GM21360 (cell line): ENCODE data around the gene TMPRSS11D.

Source experiments
- ATAC-seq: cut with Tn5 transposase; IDR thresholded peaks from one replicate; pipeline ENCODE4 v1.9.1; 2021; ENCODE audit warnings: mild to moderate bottlenecking, moderate library complexity; ENCODE audit not compliant: unreplicated experiment

The TMPRSS11D gene

DNA sequence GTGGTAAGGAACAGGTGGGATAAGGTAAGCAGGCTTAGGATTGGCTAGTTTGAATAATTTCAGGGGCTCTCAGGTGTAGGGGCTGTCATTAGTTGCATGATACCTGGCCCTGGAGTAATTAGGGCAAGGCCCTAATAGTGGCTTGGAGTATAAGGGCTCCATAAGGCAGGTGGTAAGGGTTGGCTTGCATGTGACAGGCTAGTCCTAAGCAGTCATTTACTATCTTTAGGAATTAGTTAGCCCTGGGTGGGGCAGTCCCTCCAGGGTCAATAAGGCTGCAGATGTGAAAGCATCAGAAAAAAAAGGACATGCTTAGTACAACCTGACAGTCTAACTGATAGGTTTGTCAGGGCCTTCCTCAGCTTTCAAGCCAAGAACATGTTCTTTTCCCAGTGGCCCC lies 7.8 kb upstream of the TMPRSS11D start:
- no peak for ATAC-seq

DNA sequence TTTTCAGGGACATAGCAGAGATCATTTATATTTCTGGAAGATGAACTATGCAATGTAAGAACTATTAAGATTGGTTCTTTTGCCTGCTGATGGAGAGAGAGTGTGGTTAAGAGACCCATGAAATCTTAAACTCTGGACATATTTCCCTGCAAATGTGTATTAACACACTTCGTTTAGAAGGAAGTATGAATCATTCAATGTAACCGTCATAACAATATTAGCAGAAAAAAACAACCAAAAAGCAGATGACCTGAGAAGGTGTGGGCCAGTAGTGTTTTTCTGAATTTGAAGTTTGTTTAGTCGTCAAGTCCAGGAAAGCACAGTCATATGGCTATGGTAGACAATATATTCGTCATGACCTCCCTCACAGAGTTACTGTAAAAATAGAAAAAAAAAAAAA lies 2.5 kb upstream of the TMPRSS11D start:
- no peak for ATAC-seq

DNA sequence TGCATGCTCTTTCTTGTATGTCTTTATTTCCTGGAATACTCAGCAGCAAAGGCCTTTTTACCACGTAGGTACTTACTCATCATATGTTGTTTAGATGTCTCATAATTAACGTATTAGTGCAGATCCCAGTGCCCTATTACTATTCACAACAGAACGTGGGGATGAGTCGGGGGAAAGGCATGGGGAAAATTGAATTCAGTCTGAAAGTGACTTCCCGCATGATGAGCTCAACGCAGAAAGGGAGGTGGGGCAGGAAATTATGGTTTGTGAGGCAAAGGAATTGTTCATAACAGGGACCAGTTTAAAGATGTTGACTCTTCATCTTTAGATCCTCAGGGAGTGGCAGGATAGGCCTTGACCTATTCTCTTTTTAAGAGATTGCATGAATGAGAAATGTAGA lies 2.0 kb upstream of the TMPRSS11D start:
- no peak for ATAC-seq

DNA sequence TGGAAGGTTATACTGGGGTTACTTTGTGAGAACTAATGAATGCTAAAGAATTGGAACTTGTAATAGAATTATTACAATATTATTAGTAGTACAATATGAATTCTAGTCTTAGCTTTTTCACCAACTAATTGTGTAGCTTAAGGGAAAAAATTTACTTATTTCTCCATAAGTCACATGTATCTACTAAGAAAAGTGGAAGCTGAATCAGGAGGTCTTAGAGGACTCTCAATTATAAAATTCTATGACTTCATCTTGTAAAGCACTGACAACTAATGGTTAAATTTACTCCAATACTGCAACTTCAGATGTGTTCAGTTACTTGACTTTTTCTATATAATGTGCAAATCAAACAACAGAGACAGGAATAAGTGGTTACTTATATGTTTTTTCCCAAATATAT lies 899 bp upstream of the TMPRSS11D start:
- no peak for ATAC-seq

DNA sequence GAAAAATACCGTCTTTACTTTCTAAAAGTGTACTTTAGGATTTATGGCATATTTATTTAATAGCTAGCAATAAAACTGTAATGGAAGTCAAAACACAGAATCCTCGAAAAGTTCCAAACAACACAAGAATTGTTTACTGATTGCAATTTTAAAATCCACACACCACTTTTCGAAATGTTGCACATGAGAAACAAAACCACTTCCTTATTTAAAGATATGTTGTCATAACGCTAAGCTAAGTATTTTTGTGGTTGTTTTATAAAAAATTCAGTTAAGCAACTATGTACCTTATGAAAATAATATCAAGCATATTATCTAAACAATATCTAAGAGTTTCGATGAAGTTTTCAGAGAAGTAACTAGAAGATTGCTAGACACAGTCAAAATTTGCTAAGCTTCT lies 344 bp downstream of the TMPRSS11D start:
- ATAC-seq: no peak

DNA sequence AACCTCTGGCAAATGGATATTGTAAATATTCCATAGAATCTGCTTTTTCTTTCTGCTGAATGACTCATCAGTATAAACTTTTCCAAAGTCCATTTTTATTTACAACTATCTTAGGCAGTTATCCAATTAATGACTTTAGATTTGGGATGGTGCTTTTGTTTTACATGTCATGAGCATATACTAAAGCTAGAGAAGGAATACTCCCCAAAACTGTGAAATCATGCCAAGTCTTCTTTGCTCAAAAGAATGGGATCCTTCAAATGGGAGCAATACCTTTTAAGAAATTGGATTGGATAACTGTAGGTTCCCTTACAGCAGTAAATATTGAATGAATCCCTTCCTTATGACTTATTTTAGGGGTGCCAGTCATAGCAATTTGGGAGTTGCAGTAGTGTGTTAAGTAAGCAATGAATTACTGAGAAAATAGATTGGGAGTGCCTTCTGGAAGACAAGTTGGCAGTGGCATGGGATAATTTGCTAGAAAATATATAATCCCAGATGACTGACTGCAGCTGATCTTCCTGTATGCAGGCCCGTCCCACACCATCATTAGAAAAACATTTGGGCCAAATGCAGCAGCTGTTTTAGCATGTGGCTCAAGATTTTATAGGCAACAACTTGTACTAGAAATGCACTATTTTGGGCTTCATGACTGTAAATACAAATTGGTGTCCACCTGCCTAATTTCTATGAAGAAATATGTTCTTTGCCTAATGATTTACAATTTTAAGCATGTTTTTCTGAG lies 2.8 kb downstream of the TMPRSS11D start:
- no peak for ATAC-seq

DNA sequence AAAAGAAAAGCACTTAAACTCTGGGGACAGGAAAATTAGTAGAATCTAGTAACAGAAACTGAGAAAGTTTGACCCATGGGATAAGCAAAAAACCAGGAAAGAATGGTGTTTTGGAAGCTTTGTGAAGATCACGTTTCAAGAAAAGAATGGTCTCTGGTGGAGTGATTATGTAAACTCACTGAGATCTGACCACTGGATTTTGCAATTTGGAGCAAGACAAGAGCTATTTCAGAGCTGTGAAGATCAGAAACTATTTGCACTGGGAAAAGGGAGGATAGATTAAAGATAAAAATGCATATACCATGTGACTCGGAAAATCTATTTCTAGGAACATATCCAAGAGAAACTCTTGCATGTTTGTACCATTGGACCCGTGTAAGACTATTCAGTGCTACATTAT lies 4.3 kb downstream of the TMPRSS11D start:
- ATAC-seq: no peak

DNA sequence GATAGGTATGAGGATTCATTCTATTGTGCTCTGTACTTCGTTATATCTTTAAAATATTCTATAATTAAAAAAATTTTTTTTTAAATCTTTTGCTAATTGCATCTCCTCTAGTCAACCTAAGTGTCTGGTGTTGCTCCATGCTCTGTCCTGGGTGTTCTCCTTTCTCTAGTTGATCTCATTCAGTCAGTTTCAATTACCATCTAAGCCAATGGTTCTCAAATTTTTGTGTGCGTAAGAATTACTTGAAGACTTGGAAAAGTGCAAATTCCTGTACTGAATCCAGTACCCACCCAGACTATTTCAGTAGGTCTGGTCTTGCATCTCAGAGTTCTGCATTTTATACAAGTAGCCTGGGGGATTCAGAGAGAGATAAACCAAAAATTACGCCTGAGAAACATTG lies 6.7 kb downstream of the TMPRSS11D start:
- no peak for ATAC-seq

DNA sequence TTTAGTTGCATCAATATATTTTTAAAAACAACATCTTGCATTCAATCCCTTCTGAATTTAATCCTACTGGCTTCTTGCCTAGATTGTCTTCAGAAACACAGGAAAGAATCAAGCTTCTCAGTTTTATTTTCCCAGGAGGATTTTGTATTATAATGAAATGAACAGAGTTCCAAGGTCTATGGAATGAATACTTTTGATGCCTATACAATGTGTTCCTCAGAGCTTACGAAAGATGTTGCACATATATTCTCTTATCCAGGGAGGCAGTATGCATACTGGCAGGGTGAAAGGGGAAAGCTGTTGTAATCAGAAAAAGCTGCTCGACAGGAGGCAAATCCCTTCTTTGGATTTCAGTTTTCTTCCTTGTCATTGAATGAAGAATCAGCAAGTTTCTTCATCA lies 8.8 kb downstream of the TMPRSS11D start:
- no peak for ATAC-seq

DNA sequence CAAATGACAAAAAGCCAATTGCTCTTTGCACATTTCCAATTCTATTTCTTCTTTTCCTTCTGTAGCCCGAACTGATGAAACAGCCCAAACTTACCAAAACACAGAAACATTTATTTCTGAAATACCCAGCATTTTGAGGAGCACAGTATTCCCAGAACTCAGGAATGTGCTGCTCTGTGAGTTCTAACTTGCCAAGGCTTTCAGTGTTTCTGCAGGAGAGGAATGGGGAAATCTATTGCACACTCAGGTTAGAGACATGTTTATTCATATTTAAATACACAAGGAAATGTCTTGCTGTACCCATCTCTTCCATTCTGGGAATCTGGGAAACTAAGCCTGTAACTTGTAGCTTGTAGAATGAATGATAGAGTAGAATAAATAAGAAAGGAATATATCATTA lies 10.7 kb downstream of the TMPRSS11D start:
- no peak for ATAC-seq

DNA sequence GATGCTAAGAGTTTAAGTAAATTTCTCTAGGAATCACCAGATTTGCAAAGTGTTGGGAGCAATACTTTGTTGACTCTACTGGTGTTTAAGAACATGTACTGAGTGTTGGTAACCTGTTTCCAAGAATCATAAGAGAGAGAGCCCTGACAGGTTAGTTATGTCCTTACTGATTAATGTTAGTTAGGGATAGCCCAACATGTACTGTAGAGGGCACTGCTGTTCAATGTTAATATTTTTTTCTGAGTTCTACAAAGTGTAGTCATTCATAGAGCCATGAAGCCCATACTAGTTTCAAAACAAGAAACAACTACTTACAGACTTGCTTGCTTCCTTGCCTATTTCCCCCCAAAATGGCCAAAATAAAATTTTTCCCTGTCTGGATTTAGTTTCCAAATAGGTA lies 11.9 kb downstream of the TMPRSS11D start:
- peak; percentile 98 for ATAC-seq

DNA sequence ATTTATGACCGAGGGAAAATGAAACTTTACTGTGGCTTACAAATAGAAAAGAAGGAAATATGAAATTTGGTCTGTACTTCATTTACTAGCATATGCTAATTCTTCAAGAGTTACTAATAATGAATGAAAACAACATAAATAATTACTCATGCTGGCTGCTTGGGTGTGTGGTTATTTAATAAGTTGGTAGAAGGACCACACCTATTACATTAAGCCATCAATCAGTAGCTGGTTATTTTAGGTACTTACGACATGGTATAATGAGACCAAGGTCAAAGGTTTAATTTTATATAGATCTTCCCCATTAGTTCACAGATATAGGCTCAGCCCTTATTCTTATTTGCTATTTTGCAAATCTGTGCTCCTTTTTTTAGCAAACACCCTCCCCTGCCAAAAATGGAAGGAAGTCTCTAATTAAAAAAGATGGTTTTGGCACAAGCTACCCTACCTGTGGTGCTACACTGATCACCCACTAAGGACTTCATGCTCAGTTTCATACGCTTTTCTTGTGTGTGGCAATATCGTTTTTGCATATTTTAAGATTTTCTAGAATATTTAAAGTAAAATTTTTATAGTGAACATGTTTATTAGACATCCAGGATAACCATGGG lies 14.1 kb downstream of the TMPRSS11D start:
- ATAC-seq: no peak

DNA sequence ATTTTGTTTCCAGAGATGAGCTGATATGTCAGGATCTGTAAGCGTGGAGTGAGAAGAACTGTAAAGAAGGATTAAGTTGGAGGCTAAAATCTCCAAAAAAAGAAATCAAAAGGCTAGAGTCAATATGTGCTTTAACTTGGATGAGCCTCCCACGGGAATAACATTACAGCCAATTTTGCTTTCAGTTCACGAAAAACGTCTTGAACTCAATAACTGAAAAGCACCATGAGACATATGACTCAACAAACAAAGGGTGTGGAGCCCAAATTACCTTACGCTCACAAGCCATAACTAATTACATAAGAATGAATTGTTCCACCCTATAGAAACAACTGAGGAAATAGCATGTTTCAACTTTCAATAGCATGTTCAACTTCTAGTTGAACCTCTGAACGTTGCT lies 22.3 kb downstream of the TMPRSS11D start:
- no peak for ATAC-seq

DNA sequence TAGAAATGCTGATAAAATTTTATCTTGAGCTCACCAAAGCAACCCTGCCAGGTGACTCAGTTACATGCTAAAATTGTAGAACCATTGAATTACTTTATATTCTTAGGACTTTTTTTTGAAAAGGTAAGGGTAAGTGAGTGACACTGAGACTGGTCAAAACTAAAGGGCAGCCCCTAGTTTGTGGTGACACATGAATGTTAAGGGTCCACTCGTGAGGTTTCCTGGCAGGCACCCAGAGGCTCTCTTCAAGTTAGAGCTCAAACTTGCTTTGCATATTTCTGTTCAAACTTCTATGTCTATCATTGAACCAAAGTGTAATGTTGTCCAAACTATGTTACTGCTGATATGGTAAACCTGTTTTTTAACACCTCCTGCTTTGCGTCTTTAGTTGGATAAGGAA lies 30.5 kb downstream of the TMPRSS11D start:
- no peak for ATAC-seq

DNA sequence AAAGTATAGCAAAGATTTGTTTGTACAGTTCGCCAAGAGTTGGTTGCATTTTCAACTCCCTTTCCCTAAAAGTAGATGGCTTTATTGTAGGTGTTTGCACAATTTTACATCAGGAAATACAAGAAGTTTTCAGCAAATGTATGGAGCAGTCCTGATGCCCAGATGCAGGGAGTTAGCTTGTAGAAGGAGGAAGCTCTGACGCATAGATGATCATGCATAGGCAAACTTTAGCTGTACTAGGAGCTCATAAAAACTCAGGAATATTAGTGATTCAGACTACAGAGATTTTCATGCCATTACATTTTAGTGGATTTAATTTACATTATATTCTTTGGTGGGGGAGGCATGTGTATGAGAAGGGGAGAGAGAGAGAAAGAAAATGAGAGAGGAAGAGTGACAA lies 62.9 kb downstream of the TMPRSS11D start:
- ATAC-seq: no peak

DNA sequence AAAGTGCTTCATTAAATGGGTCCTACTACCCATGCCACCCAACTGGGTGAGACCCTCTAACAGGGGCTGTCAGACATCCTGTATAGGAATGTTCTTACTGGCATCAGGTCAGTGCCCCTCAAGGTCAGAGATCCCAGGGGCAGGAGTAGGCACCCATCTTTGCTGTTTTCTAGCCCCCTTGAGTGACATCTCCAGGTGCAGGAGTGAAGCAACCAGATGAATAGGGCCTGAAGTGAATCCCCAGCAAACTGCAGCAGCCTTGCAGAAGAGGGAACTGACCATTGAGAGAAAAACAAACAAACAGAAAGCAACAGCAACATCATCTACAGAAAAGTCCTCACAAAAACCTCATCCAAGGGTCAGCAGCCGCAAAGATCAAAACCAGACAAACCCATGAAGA lies 73.8 kb downstream of the TMPRSS11D start:
- ATAC-seq: no peak

DNA sequence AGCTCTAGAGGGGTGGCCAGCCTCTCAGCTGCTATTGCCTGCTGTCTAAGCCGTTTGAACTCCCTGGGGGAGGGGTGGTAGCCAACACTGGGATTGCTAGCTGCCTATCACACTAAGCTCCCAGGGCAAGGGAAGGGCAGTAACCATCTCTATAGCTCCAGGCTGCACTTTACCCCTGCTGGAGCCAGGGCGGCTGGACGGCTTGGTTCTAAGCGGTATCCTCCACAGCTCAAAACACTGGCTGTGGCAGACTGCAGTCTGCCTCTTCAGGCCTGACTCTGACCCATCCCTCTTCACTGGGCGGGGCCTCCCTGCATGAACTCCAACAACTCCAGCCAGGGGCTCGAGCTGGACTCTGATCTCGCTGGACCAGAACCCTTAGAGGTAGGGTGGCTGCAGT lies 74.3 kb downstream of the TMPRSS11D start:
- ATAC-seq: no peak

DNA sequence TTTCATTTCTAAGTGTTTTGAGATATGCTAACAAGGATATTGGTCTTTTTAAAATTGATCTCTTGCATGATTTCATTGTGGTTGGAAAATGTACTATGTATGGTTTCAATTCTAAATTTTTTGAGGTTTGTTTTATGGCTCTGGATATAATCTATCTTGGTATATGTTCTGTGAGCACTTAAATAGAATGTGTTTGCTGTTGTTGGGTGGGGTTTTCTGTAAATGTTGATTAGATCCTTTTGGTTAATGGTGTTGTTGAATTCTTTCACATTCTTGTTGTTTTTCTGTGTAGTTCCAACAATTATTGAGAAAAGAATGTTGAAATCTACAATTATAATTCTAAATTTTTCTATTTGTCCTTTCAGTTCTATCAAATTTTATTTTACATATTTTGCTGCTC lies 87.0 kb downstream of the TMPRSS11D start:
- no peak for ATAC-seq

DNA sequence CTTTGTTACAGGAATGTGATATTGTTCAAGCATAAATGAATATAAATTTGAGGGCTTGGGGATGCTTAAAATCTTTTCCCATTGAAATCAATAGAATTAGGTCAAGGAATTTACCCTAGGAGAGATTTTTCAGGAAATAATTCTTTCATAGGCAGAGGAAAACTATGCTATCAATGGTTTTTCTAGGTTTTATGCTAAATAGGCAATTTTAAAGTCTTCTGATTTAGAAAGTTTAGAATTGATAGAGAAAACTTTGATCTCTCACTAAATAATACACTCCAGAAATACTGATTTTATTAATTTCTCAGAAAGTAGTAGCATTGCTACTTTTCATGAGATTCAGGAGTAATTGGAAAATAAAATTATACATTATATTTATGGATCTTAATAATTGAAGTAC lies 93.1 kb downstream of the TMPRSS11D start:
- no peak for ATAC-seq

DNA sequence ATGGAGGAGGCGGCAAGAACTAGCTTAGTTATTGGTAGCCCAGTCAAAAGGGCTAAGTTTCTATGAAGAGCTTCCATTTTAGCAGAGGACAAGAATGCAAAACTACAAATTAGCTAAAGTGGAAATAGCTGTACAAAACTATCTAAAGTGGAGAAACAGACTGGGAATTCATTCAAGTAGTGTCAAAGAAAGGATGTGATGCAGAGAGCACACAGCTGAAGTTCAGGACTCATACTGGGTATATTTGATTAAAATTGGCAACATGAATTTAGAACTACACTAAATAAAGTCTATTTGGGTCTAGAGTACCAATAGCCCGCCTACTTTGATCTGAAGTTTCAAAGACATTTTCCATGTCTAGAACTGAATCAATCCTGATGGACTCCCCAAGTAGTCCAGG lies 96.5 kb downstream of the TMPRSS11D start:
- no peak for ATAC-seq

DNA sequence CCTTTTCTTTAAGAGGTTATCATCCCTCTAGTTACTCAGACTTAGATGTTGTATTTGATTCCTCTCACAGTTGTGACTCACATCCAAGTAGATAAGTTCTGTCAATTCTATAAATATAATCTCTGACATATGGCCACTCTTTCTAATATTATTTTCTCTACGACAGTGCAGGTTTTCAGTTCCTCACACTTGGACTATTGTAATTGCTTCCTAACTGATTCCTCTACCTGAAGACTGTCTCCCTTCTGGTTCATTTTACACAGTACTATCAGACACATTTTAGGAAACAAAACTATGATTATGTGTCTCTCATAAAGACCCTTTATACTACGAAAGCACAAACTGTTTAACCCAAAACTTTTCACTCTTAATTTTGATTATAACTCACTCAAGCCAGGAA lies 98.3 kb downstream of the TMPRSS11D start:
- peak; percentile 59 for ATAC-seq

DNA sequence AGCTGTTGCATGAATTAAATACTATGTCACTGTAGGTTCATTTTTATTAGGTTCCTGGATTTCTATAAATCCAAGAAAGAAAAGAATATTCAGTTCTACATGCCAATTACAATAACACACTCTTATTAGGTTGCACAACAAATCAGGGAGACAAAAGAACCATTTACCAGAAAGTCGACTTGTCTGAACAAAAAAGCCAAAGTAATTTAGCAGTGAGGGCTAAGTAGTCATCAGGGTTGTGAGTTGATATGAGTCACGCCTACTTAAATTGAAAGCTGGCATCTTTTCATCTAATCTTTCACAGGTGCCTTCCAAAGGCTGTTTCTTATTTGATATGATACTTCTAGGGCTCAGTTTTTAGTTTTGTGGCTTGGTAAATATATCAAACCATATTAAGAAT lies 104.2 kb downstream of the TMPRSS11D start:
- no peak for ATAC-seq

DNA sequence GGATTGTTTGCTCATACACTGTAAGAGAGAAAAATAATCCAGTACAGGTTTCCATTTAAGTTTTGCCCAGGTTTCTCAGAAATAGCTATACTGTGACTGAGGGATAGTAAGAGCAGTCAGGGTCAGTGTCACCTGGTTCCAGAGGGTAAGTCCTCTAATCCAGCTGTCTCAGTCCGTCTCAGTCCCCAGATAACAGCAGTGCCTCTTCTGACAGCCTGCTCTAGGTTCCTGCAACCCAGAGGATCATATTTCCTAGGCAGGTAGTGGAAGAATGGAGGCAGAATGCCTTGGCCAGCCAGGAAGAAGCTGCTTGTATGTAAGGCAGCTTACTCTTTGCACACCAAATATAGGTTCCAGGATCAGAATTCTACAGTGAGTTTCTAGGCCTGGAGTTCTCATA lies 107.1 kb downstream of the TMPRSS11D start:
- ATAC-seq: no peak
